ENCODE data around the gene NFATC2. TPM values are rescaled to one million over a fixed set of nuclear protein-coding genes. Genes with fewer than 3 reads are reported as not detected.
A peak's percentile ranks its signal among the peaks of the same experiment; 100 is the strongest.

NFATC2 gene
- total RNA-seq, 1 experiment from 2014 or later = 5.0 TPM

GRCh38 chr20:51488331-51488730, 54.2 kb downstream of the NFATC2 start:
- ChIA-PET POLR2A (interaction anchor here (0.8 to 1.2 kb wide), 2 partner anchors 12 to 759 kb away, joined by 3 to 4 read pairs; no protein-coding TSS in a partner anchor), CTCF (no interaction called here), RAD21 (ENCODE audit: low non-redundant PET in 1 of 2, low total read pairs in 2 of 2, uncharacterized antibody in 2 of 2, unreplicated experiment in 2 of 2) (no interaction called here)
- Histone ChIP-seq H2AFZ (ENCODE audit: low read depth, low read length, poor library complexity, severe bottlenecking) (peak overlapping the region; percentile 34), H4K20me1 (ENCODE audit: insufficient read depth) (no peaks in the 10 kb centered on the region), H3K9me3 (ENCODE audit: control insufficient read depth in 1 of 2, insufficient read depth in 1 of 2, low read depth in 1 of 2, low read length in 2 of 2) (no peaks in the 10 kb centered on the region), H3K9me2 (ENCODE audit: insufficient read depth) (no peaks in the 10 kb centered on the region), H3K36me3 (ENCODE audit: control insufficient read depth in 1 of 2, insufficient read depth in 2 of 2, low read length in 2 of 2) (no peaks in the 10 kb centered on the region), H3K79me2 (ENCODE audit: insufficient read depth, low read length) (no peaks in the 10 kb centered on the region), H3K27ac (ENCODE audit: low read depth, low read length) (peak overlapping the region; percentile 61; the same call in 1 of the 2 replicates), H3K4me2 (ENCODE audit: low read length) (peak overlapping the region; percentile 89), H3K9ac (ENCODE audit: low read length) (peak overlapping the region; percentile 66), H3K4me1 (ENCODE audit: control insufficient read depth in 1 of 2, insufficient read depth in 2 of 2, low read length in 2 of 2) (peaks cover 16 to 36% of the 10 kb centered on the region in 2 experiments), H3K4me3 (replicated peaks in 1 of 2; ENCODE audit: low read depth in 1 of 2, low read length in 2 of 2) (peak overlapping the region in 1 of 2 experiments; percentile 55; a peak in 2 of 4 replicates), H3K27me3 (ENCODE audit: insufficient read depth, low read length) (no peaks in the 10 kb centered on the region)
- TF ChIP-seq MAX (IDR thresholded peaks at IDR 0.05) = no peak
- no peak for TF ChIP-seq ELF1 (IDR thresholded peaks at IDR 0.05; ENCODE audit: borderline replicate concordance, low read depth)
- TF ChIP-seq RAD21 (IDR thresholded peaks at IDR 0.05; ENCODE audit: low read depth) = no peak
- TF ChIP-seq EZH2phosphoT487 (IDR thresholded peaks at IDR 0.05; ENCODE audit: borderline replicate concordance) = no peak
- no peak for TF ChIP-seq ZBTB33 (IDR thresholded peaks at IDR 0.05; ENCODE audit: extremely low read depth, insufficient replicate concordance, low read length)
- TF ChIP-seq POLR2A (IDR thresholded peaks at IDR 0.05; ENCODE audit: borderline replicate concordance, extremely low read depth, insufficient read depth, insufficient read length) = no peak
- TF ChIP-seq REST (IDR thresholded peaks at IDR 0.05; ENCODE audit: low read depth) = no peak
- no peak for TF ChIP-seq TCF7L2 (IDR thresholded peaks at IDR 0.05; ENCODE audit: borderline replicate concordance, extremely low read depth, insufficient read depth, insufficient read length)
- no peak for TF ChIP-seq JUND (IDR thresholded peaks at IDR 0.05)
- ATAC-seq (no peak), DNase-seq (ENCODE audit: low read depth, low spot score) (no peak)
- intact Hi-C loops (cut with micrococcal nuclease) = no loop called here
- no TSS peak for BruUV-seq (replicated peaks)

All from HCT116 (cell line).